Measurements from ENCODE around the gene GJA1.

The GJA1 gene

DNA sequence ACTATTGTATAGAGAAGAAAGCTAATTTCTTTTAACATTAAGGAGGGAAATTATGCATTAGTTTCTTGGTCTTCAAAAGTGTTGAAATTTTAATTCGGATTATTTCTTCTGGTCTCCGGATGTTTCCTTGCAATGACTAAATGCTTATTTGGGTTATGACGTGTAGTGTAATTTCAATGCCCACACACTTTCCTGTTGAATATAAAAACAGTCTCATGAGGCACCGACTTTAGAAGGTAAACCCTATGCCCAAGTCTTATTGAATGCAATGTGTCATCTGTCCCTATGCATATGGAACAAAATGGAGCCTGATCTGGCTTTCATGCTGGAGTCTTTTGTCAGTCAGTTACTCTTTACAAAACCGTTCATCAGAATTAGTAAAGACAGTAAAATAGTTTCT lies 17.7 kb downstream of the GJA1 start:
- no peak overlapping the region for H3K27ac ChIP-seq (ENCODE audit: low read depth, low read length)
- H3F3A ChIP-seq (ENCODE audit: insufficient read depth) = no peaks in the 10 kb centered on the region
- H3K36me3 ChIP-seq (ENCODE audit: low read length) = no peaks in the 10 kb centered on the region
- H3K9me2 ChIP-seq (replicated peaks; ENCODE audit: insufficient read depth, low read length) = no peaks in the 10 kb centered on the region
- H3K9ac ChIP-seq (ENCODE audit: low read length) = no peak overlapping the region
- no peak overlapping the region for H3K4me3 ChIP-seq (ENCODE audit: insufficient read depth, low read length, poor library complexity, severe bottlenecking)
- H3K9me3 ChIP-seq (ENCODE audit: insufficient read depth, low read length) = no peaks in the 10 kb centered on the region
- H4K20me1 ChIP-seq (ENCODE audit: low read depth, low read length) = no peaks in the 10 kb centered on the region
- TF ChIP-seq EZH2phosphoT487 (conservative IDR thresholded peaks at IDR 0.05; ENCODE audit: low read length) = no peak
- TF ChIP-seq, protein P1, sequence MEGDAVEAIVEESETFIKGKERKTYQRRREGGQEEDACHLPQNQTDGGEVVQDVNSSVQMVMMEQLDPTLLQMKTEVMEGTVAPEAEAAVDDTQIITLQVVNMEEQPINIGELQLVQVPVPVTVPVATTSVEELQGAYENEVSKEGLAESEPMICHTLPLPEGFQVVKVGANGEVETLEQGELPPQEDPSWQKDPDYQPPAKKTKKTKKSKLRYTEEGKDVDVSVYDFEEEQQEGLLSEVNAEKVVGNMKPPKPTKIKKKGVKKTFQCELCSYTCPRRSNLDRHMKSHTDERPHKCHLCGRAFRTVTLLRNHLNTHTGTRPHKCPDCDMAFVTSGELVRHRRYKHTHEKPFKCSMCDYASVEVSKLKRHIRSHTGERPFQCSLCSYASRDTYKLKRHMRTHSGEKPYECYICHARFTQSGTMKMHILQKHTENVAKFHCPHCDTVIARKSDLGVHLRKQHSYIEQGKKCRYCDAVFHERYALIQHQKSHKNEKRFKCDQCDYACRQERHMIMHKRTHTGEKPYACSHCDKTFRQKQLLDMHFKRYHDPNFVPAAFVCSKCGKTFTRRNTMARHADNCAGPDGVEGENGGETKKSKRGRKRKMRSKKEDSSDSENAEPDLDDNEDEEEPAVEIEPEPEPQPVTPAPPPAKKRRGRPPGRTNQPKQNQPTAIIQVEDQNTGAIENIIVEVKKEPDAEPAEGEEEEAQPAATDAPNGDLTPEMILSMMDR (IDR thresholded peaks at IDR 0.05; ENCODE audit: insufficient read depth, low read length, poor library complexity, severe bottlenecking) = no peak
- no peaks in the 10 kb centered on the region for H3K79me2 ChIP-seq (ENCODE audit: insufficient read depth, low read length)
- no peaks in the 10 kb centered on the region for H3K27me3 ChIP-seq (ENCODE audit: low read length)
- no peak overlapping the region for H3K4me2 ChIP-seq (ENCODE audit: low read depth, low read length, poor library complexity, severe bottlenecking)
- no peak overlapping the region for H2AFZ ChIP-seq (ENCODE audit: low read depth, low read length, severe bottlenecking)

- Histone ChIP-seq H3K4me3 (ENCODE audit: insufficient read depth, low read length, poor library complexity, severe bottlenecking) (no peak overlapping the region), H4K20me1 (ENCODE audit: low read depth, low read length) (no peaks in the 10 kb centered on the region), H3K36me3 (ENCODE audit: low read length) (no peaks in the 10 kb centered on the region), H3F3A (ENCODE audit: insufficient read depth) (no peaks in the 10 kb centered on the region), H3K27me3 (ENCODE audit: low read length) (no peaks in the 10 kb centered on the region), H3K9me2 (replicated peaks; ENCODE audit: insufficient read depth, low read length) (no peaks in the 10 kb centered on the region), H3K27ac (ENCODE audit: low read depth, low read length) (no peak overlapping the region), H3K4me2 (ENCODE audit: low read depth, low read length, poor library complexity, severe bottlenecking) (no peak overlapping the region), H3K9ac (ENCODE audit: low read length) (no peak overlapping the region), H3K9me3 (ENCODE audit: insufficient read depth, low read length) (no peaks in the 10 kb centered on the region), H3K79me2 (ENCODE audit: insufficient read depth, low read length) (no peaks in the 10 kb centered on the region), H2AFZ (ENCODE audit: low read depth, low read length, severe bottlenecking) (no peak overlapping the region)
- TF ChIP-seq, protein P1 (IDR thresholded peaks at IDR 0.05; ENCODE audit: insufficient read depth, low read length, poor library complexity, severe bottlenecking) = no peak
- no peak for TF ChIP-seq EZH2phosphoT487 (conservative IDR thresholded peaks at IDR 0.05; ENCODE audit: low read length)
Observed at GRCh38 chr6:121460170-121460569, 24.7 kb downstream of the GJA1 start.

DNA sequence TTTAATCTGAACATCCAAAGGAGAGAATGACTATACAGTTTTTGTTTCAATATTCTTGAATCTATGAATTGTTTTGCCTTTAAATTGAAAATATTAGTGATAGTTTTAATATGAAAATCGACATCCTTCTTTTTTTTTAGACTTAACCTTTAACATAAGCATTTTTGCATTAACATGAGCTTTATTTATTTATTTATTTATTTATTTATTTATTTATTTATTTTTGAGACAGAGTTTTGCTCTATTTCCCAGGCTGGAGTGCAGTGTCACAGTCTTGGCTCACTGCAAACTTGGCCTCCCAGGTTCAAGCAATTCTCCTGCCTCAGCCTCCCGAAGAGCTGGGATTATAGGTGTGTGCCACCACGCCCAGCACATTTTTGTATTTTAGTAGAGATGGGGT lies 27.6 kb downstream of the GJA1 start:
- no peaks in the 10 kb centered on the region for H3K9me2 ChIP-seq (replicated peaks; ENCODE audit: insufficient read depth, low read length)
- no peaks in the 10 kb centered on the region for H3K27me3 ChIP-seq (ENCODE audit: low read length)
- TF ChIP-seq, protein P1 (IDR thresholded peaks at IDR 0.05; ENCODE audit: insufficient read depth, low read length, poor library complexity, severe bottlenecking) = no peak
- no peak for TF ChIP-seq EZH2phosphoT487 (conservative IDR thresholded peaks at IDR 0.05; ENCODE audit: low read length)
- 0 out of 2 replicates have a peak, but pooled peaks cover 5% of the 10 kb centered on the region for H3K9me3 ChIP-seq (ENCODE audit: insufficient read depth, low read length)
- no peaks in the 10 kb centered on the region for H3F3A ChIP-seq (ENCODE audit: insufficient read depth)
- H3K27ac ChIP-seq (ENCODE audit: low read depth, low read length) = no peak overlapping the region
- no peak overlapping the region for H3K9ac ChIP-seq (ENCODE audit: low read length)
- H3K36me3 ChIP-seq (ENCODE audit: low read length) = no peaks in the 10 kb centered on the region
- no peak overlapping the region for H2AFZ ChIP-seq (ENCODE audit: low read depth, low read length, severe bottlenecking)
- H4K20me1 ChIP-seq (ENCODE audit: low read depth, low read length) = no peaks in the 10 kb centered on the region
- H3K4me3 ChIP-seq (ENCODE audit: insufficient read depth, low read length, poor library complexity, severe bottlenecking) = no peak overlapping the region
- no peak overlapping the region for H3K4me2 ChIP-seq (ENCODE audit: low read depth, low read length, poor library complexity, severe bottlenecking)
- no peaks in the 10 kb centered on the region for H3K79me2 ChIP-seq (ENCODE audit: insufficient read depth, low read length)
